HCT116 (cell line): ENCODE results near the gene FOXN1.

Experiments
- CEBPB ChIP-seq: IDR thresholded peaks from 2 replicates; pipeline ENCODE4 v1.6.1; 2012; ENCODE audit warnings: low read depth
- CTCF ChIP-seq, 3 experiments: fragments of 200-600 bp in 1 of 3; sonication (generic) in 1 of 3; IDR thresholded peaks in 2 of 3; conservative IDR thresholded peaks in 1 of 3; 2 replicates each; pipeline ENCODE4 v1.5.1; 2012 to 2017; ENCODE audit warnings: low read depth in 2 of 3, low read length in 2 of 3, antibody characterized with exemption in 1 of 3, borderline replicate concordance in 1 of 3, control low read depth in 1 of 3, mild to moderate bottlenecking in 1 of 3, mixed read lengths in 1 of 3, mixed run types in 1 of 3, moderate library complexity in 1 of 3; ENCODE audit not compliant: insufficient read depth in 1 of 3
- EZH2 ChIP-seq: fragments of 200-600 bp; sonication (generic); IDR thresholded peaks from 2 replicates; pipeline ENCODE4 v1.6.1; 2017; ENCODE audit warnings: antibody characterized with exemption, mixed run types
- EZH2phosphoT487 ChIP-seq: fragments of 200-600 bp; IDR thresholded peaks from 2 replicates; pipeline ENCODE4 v1.6.1; 2018; ENCODE audit warnings: antibody characterized with exemption, borderline replicate concordance
- JUND ChIP-seq: IDR thresholded peaks from 2 replicates; pipeline ENCODE4 v1.6.1; 2012
- MAX ChIP-seq: IDR thresholded peaks from 2 replicates; pipeline ENCODE4 v1.6.1; 2012
- POLR2A ChIP-seq: IDR thresholded peaks from 2 replicates; pipeline ENCODE4 v1.7.0; 2011; ENCODE audit warnings: borderline replicate concordance; ENCODE audit not compliant: insufficient read depth, insufficient read length; ENCODE audit errors: extremely low read depth
- POLR2AphosphoS5 ChIP-seq: IDR thresholded peaks from 2 replicates; pipeline ENCODE4 v1.6.1; 2011; ENCODE audit warnings: mild to moderate bottlenecking, low read depth, low read length, moderate library complexity
- SRF ChIP-seq: IDR thresholded peaks from 2 replicates; pipeline ENCODE4 v1.6.1; 2012; ENCODE audit warnings: low read depth
- YY1 ChIP-seq: IDR thresholded peaks from 2 replicates; pipeline ENCODE4 v1.6.1; 2011; ENCODE audit warnings: low read length, low read depth, moderate library complexity, mild to moderate bottlenecking; ENCODE audit not compliant: insufficient replicate concordance; ENCODE audit errors: extremely low read depth
- ZBTB33 ChIP-seq: IDR thresholded peaks from 2 replicates; pipeline ENCODE4 v1.6.1; 2011; ENCODE audit warnings: mild to moderate bottlenecking, low read length, moderate library complexity; ENCODE audit not compliant: insufficient replicate concordance; ENCODE audit errors: extremely low read depth
- ZFX ChIP-seq: fragments of 450-650 bp; IDR thresholded peaks from 2 replicates; pipeline ENCODE4 v1.6.1; 2017
- ZNF274 ChIP-seq: fragments of 200-500 bp; sonication (Bioruptor generic); IDR thresholded peaks from 2 replicates; pipeline ENCODE4 v1.6.1; 2014; ENCODE audit warnings: mild to moderate bottlenecking, low read depth, low read length, inconsistent platforms
- TF ChIP-seq, protein P1 (sequence below): IDR thresholded peaks from 2 replicates; pipeline ENCODE4 v1.6.1; 2012; ENCODE audit warnings: low read depth

DNA sequence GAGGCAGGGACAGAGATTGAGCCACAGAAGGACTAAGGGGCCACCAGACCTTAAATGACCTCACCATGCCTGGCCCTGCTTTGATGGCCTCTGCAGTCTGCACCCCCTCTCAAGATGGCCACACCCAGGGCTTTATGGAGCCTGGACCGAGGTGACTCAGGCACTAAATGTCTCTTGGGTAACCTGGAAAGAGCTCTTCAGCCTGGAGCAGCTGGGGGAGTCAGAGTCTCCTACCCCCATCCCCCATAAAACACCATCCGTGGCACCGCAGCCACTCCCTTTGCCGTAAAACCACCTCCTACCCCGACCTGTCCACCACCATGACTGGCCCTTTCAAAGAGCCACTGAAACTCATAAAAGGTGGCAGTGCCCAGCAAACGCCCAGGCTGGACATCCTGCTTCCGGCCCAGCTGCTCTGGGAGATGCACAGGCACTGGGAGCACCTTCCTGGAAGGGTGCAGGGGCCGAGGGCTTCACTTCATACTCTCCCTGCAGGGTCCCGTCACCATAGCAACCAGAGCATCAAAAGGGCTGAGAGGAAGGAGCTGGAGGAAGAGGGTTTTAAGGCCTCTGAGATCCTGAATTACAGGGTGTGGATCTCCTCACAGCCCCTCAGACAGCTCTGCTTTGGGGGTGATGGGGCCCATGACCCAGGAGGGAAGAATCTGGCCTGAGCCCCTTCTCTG, 22.3 kb downstream of the FOXN1 start:
- TF ChIP-seq EZH2 (no peak), CTCF (IDR thresholded peaks at IDR 0.05 in 2 of 3, conservative IDR thresholded peaks at IDR 0.05 in 1 of 3; ENCODE audit: borderline replicate concordance in 1 of 3, insufficient read depth in 1 of 3, low read depth in 2 of 3, low read length in 2 of 3) (no peak), ZNF274 (no peak), POLR2AphosphoS5 (no peak), POLR2A (no peak), MAX (no peak), ZFX (no peak), ZBTB33 (no peak), YY1 (no peak), EZH2phosphoT487 (no peak), SRF (no peak), JUND (no peak), CEBPB (no peak)
- TF ChIP-seq, protein P1, sequence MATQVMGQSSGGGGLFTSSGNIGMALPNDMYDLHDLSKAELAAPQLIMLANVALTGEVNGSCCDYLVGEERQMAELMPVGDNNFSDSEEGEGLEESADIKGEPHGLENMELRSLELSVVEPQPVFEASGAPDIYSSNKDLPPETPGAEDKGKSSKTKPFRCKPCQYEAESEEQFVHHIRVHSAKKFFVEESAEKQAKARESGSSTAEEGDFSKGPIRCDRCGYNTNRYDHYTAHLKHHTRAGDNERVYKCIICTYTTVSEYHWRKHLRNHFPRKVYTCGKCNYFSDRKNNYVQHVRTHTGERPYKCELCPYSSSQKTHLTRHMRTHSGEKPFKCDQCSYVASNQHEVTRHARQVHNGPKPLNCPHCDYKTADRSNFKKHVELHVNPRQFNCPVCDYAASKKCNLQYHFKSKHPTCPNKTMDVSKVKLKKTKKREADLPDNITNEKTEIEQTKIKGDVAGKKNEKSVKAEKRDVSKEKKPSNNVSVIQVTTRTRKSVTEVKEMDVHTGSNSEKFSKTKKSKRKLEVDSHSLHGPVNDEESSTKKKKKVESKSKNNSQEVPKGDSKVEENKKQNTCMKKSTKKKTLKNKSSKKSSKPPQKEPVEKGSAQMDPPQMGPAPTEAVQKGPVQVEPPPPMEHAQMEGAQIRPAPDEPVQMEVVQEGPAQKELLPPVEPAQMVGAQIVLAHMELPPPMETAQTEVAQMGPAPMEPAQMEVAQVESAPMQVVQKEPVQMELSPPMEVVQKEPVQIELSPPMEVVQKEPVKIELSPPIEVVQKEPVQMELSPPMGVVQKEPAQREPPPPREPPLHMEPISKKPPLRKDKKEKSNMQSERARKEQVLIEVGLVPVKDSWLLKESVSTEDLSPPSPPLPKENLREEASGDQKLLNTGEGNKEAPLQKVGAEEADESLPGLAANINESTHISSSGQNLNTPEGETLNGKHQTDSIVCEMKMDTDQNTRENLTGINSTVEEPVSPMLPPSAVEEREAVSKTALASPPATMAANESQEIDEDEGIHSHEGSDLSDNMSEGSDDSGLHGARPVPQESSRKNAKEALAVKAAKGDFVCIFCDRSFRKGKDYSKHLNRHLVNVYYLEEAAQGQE: no peak
